Epidermal melanocyte (primary cell): ENCODE data around the gene RASGRF2.
"Not testable (repeated sequence)": the region's sequence is repeated elsewhere in the genome, so short reads cannot be mapped to it uniquely, and the experiment has no call there.

Experiments used
- DNase-seq: peaks from one replicate; pipeline ENCODE4 v3.0.0; 2011; ENCODE audit warnings: low spot score; ENCODE audit not compliant: insufficient read length

Gene RASGRF2

DNA sequence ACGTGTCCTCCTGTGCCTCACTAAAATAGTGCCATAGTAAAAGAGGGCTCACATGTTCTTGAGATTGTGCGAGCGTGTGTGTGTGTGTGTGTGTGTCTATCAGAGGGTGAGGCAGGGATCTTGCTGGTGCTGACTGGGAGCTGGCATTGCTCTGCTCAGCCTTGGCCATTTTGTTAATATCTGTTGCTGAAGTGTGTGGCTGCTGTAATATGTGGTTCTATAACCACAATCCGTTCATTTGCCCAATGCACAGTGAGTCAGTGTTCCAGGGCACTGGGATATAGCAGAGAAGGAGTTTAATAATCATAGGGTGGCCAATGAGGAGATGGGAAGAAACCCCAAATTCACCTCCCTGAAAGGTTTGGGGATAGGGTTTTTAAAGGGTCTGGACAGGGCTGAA, 61.3 kb downstream of the RASGRF2 start:
- no peak for DNase-seq

DNA sequence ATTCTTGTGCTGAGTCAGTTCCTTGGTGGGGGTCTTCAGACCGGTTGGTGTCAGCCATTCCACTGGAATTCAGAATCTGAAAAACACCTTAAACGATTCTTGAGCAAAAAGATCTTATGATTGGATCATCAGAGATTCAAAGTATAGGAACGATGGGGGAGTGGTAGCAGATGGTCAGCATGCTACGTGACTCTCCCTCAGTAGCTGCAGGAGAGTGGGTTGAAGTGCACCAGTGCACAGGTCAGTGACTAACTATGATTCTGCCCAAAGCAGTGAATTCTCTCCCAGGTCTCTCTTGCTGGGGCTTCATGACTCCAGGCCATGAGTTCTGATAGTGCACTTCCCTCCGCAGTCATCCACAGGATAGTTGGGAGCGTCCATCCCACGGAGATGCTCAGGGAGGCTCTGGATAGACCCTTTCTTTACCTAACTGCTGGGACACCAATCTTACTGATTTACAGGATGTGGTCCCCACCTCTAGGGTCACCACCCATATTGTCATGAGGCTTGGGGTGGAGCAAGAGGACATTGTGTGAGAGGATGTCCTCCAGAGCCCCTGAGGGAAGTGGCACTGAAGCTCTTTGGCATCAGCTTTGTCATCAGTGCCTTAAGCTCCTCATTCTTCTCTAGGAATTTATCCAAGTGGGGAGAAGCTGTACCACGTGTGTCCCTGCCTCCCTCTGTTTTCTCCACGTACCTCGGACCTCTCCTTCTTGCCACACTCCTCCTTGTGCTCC, 62.0 kb downstream of the RASGRF2 start:
- no peak for DNase-seq

- DNase-seq = no peak
These were observed 62.5 kb downstream of the RASGRF2 start for GRCh38 chr5:81022688-81023084.

- no peak for DNase-seq
These were observed 63.3 kb downstream of the RASGRF2 start for GRCh38 chr5:81023261-81023970.

GRCh38 chr5:81027481-81028058, 67.4 kb downstream of the RASGRF2 start:
- DNase-seq = no peak

GRCh38 chr5:81028888-81029287, 68.7 kb downstream of the RASGRF2 start:
- DNase-seq = not testable (repeated sequence)

GRCh38 chr5:81029736-81030135, 69.6 kb downstream of the RASGRF2 start:
- not testable (repeated sequence) for DNase-seq

GRCh38 chr5:81030236-81031034, 70.3 kb downstream of the RASGRF2 start:
- not testable (repeated sequence) for DNase-seq

GRCh38 chr5:81035522-81035921, 75.4 kb downstream of the RASGRF2 start:
- DNase-seq = no peak

- no peak for DNase-seq
These were observed 78.3 kb downstream of the RASGRF2 start for GRCh38 chr5:81038495-81038894.

DNA sequence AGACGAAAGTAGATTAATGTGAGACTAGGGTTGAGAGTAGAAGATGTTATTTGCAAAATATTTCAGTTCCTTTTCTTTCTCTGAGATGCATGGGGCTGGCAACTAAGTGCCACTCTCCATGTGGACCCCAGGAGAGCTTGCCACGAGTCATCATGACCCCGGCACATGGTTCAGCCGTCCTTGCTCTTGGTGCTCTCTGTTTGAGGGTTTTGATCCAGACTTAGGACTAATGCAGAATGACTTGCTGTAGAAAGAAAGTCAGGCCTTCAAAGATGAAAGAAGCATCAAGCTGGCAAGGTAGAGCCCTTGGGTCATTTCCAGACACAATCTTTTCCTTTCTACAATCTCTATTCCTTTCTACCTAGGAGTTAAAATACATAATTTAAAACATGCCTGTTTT, 84.7 kb downstream of the RASGRF2 start:
- no peak for DNase-seq

GRCh38 chr5:81045389-81045807, 85.2 kb downstream of the RASGRF2 start:
- DNase-seq = no peak

- DNase-seq = no peak
These were observed 85.9 kb downstream of the RASGRF2 start for GRCh38 chr5:81046041-81046440.

DNA sequence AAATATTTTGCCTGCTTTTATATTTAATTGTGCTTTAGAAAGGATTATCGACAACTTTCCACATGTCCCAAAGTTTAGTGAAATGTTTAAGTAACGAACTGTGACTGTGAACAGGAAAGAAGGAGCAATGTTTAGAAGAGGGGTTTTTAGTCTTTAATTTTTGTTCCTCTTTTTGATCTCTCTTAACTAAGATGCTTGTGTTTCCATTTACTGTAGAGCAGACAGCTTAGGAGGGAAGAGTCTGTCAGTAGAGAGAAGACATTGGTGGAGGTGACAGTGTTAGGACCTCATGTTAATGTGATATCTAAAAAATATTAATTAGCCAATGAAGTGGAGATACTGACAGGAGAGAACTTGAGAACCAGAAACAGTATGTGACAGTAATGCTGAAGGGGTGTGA, 92.2 kb downstream of the RASGRF2 start:
- DNase-seq = no peak

DNA sequence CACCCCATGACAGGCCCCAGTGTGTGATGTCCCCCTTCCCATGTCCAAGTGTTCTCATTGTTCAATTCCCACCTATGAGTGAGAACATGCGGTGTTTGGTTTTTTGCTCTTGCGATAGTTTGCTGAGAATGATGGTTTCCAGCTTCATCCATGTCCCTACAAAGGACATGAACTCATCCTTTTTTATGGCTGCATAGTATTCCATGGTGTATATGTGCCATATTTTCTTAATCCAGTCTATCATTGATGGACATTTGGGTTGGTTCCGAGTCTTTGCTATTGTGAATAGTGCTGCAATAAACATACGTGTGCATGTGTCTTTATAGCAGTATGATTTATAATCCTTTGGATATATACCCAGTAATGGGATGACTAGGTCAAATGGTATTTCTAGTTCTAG, 93.1 kb downstream of the RASGRF2 start:
- not testable (repeated sequence) for DNase-seq

DNA sequence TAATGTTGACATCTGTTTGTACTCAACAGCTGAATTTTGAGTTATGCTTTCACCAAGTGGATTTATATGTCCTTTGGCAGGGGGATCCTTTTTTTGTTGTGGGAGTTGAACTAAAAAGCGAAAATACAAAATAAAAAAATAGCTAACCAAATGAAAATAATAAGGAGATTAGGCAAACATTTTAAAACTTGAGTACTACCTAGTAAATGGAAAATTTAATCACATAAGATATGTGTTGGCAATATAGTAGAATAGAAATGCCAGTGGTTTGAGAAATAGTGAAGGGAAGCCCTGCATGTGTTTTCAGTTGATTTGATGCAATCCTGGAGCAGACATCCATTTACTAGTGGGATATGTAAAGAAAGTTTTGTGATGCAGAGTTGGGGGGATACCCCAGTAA, 98.0 kb downstream of the RASGRF2 start:
- DNase-seq = no peak

- no peak for DNase-seq
These were observed 105.3 kb downstream of the RASGRF2 start for GRCh38 chr5:81065492-81065891.

- DNase-seq = no peak
These were observed 105.9 kb downstream of the RASGRF2 start for GRCh38 chr5:81066102-81066501.

GRCh38 chr5:81067406-81067805, 107.2 kb downstream of the RASGRF2 start:
- DNase-seq = no peak

DNA sequence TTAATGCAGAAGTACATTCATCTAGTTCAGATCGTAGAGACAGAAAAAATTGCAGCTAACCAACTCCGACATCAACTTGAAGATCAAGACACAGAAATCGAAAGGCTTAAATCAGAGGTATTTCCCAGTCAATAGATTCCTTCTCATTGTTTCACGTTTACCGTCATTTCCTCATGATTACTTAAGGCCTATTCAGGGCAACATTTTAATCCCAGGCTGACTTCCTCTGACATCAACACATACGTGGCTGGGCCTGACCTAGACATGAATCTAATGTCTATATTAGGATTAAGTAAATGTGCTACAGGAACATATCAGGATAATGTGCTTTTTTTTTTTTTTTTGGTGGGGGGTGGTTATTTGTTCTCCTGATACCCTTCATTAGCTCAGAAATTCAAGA, 107.9 kb downstream of the RASGRF2 start:
- DNase-seq = no peak

GRCh38 chr5:81068635-81069034, 108.5 kb downstream of the RASGRF2 start:
- DNase-seq = no peak

- no peak for DNase-seq
These were observed 109.8 kb downstream of the RASGRF2 start for GRCh38 chr5:81069990-81070389.
